CD4-positive, alpha-beta memory T cell (primary cell): Measurements from ENCODE around the gene THNSL1. TPM values are rescaled to one million over a fixed set of nuclear protein-coding genes. Genes with fewer than 3 reads are reported as not detected.
A peak's percentile ranks its signal among the peaks of the same experiment; 100 is the strongest.
"Not testable (repeated sequence)": the region's sequence is repeated elsewhere in the genome, so short reads cannot be mapped to it uniquely, and the experiment has no call there.

ENCODE experiments used
- CTCF ChIA-PET: fragments of 350-600 bp; sonication (Branson Sonifier 250); formaldehyde crosslinking; loops from one replicate; lab custom pipeline; 2021; ENCODE audit warnings: inconsistent platforms; ENCODE audit not compliant: partially characterized antibody; lab: Charles Lee
- POLR2A ChIA-PET: fragments of 350-600 bp; sonication (Branson Sonifier 250); formaldehyde crosslinking; loops from one replicate; lab custom pipeline; 2021; ENCODE audit not compliant: partially characterized antibody; lab: Charles Lee
- DNase-seq, 5 donors: peaks; one replicate each; pipeline versions ENCODE4 v3.0.0 to v3.0.0-alpha.2; 2020 to 2022; ENCODE audit warnings: mixed read lengths in 1 of 5
- H3K27ac ChIP-seq: one replicate; pipeline ENCODE4 v1.7.0; 2013; ENCODE audit warnings: low read depth, low read length
- H3K27me3 ChIP-seq: 2 replicates; pipeline ENCODE4 v1.7.0; 2013; ENCODE audit warnings: mild to moderate bottlenecking, low read length, moderate library complexity; ENCODE audit not compliant: insufficient read depth
- H3K36me3 ChIP-seq: 2 replicates; pipeline ENCODE4 v1.7.0; 2013; ENCODE audit warnings: mild to moderate bottlenecking, low read length, moderate library complexity; ENCODE audit not compliant: insufficient read depth
- H3K4me1 ChIP-seq: 2 replicates; pipeline ENCODE4 v1.7.0; 2013; ENCODE audit warnings: mild to moderate bottlenecking, low read length, moderate library complexity; ENCODE audit not compliant: insufficient read depth
- H3K4me3 ChIP-seq, 2 donors: one replicate each; pipeline ENCODE4 v1.7.0; 2013; ENCODE audit warnings: low read length in 2 of 2, mild to moderate bottlenecking in 1 of 2
- H3K9me3 ChIP-seq, 2 donors: one replicate each; pipeline ENCODE4 v1.7.0; 2013; ENCODE audit warnings: low read length in 2 of 2, control low read depth in 1 of 2; ENCODE audit not compliant: control insufficient read depth in 1 of 2
- H3K27ac Mint-ChIP-seq, 7 donors: one replicate each; pipeline ENCODE4 v1.8.0; 2020 to 2021; ENCODE audit warnings: mixed read lengths in 7 of 7, mild to moderate bottlenecking in 6 of 7, inconsistent platforms in 3 of 7, moderate library complexity in 3 of 7
- H3K27me3 Mint-ChIP-seq, 2 donors: one replicate each; pipeline ENCODE4 v1.8.0; 2020 to 2021; ENCODE audit warnings: mixed read lengths in 2 of 2
- H3K36me3 Mint-ChIP-seq, 2 donors: one replicate each; pipeline ENCODE4 v1.8.0; 2020 to 2021; ENCODE audit warnings: mixed read lengths in 2 of 2, inconsistent platforms in 1 of 2, mild to moderate bottlenecking in 1 of 2
- H3K4me1 Mint-ChIP-seq, 4 donors: one replicate each; pipeline ENCODE4 v1.8.0; 2020 to 2021; ENCODE audit warnings: mixed read lengths in 4 of 4, mild to moderate bottlenecking in 1 of 4
- H3K4me3 Mint-ChIP-seq, 8 donors: one replicate each; pipeline ENCODE4 v1.8.0; 2020 to 2021; ENCODE audit warnings: mixed read lengths in 8 of 8, mild to moderate bottlenecking in 7 of 8, moderate library complexity in 6 of 8, inconsistent platforms in 3 of 8
- H3K9me3 Mint-ChIP-seq, 8 donors: one replicate each; pipeline ENCODE4 v1.8.0; 2020 to 2021; ENCODE audit warnings: mixed read lengths in 8 of 8, mild to moderate bottlenecking in 5 of 8, inconsistent platforms in 3 of 8, moderate library complexity in 1 of 8
- intact Hi-C: fragments of 100-400 bp; cut with micrococcal nuclease; formaldehyde crosslinking; loops from one replicate; pipeline ENCODE4 v1.15.1; 2023
- polyA plus RNA-seq, 2 donors: library from polyadenylated mRNA; unstranded; fragments of 300-500 nt; fragmentation: Illumina TruSeq; gene quantifications; one replicate each; pipeline ENCODE4 v1.2.3, GENCODE V29; 2021
- total RNA-seq, 2 experiments: library from RNA; stranded (reverse); gene quantifications; one replicate each; pipeline ENCODE4 v1.2.3, GENCODE V29; 2021

The THNSL1 gene
- total and polyA plus RNA-seq, 4 experiments from 2014 or later, result 3.2 to 7.5 (median 7.0) TPM

GRCh38 chr10:24998044-24998443 is 18.4 kb upstream of the THNSL1 start:
- ChIA-PET POLR2A (no interaction called here), CTCF (no interaction called here)
- Mint-ChIP-seq H3K27ac (no peak overlapping the region), H3K4me3 (no peak overlapping the region), H3K4me1 (no peaks in the 10 kb centered on the region), H3K36me3 (peaks cover 0 to 2% of the 10 kb centered on the region in 2 donors), H3K27me3 (peaks cover 0 to 7% of the 10 kb centered on the region in 2 donors), H3K9me3 (peaks cover 2 to 16% (median 7%) of the 10 kb centered on the region in 8 donors)
- no peaks in the 10 kb centered on the region for H3K9me3 ChIP-seq
- no peaks in the 10 kb centered on the region for H3K36me3 ChIP-seq
- H3K4me3 ChIP-seq, result no peak overlapping the region
- no peak for DNase-seq
- intact Hi-C loops, result no loop called here
- no peak overlapping the region for H3K27ac ChIP-seq
- H3K27me3 ChIP-seq, result no peaks in the 10 kb centered on the region
- H3K4me1 ChIP-seq, result no peaks in the 10 kb centered on the region

- H3K27ac Mint-ChIP-seq, H3K4me3 Mint-ChIP-seq, H3K36me3 Mint-ChIP-seq, H3K4me1 ChIP-seq, H3K9me3 Mint-ChIP-seq, DNase-seq, H3K27me3 Mint-ChIP-seq, CTCF ChIA-PET, H3K36me3 ChIP-seq, H3K4me3 ChIP-seq, H3K27ac ChIP-seq, POLR2A ChIA-PET, H3K27me3 ChIP-seq, H3K9me3 ChIP-seq: not testable (repeated sequence)
- intact Hi-C loops, result loop anchor here (10.0 kb wide), 1 partner anchor 1433 kb away; no protein-coding TSS in a partner anchor
- peaks cover 4 to 11% (median 7%) of the 10 kb centered on the region in 4 donors for H3K4me1 Mint-ChIP-seq
Observed at GRCh38 chr10:25011591-25011990, 4.8 kb upstream of the THNSL1 start.

DNA sequence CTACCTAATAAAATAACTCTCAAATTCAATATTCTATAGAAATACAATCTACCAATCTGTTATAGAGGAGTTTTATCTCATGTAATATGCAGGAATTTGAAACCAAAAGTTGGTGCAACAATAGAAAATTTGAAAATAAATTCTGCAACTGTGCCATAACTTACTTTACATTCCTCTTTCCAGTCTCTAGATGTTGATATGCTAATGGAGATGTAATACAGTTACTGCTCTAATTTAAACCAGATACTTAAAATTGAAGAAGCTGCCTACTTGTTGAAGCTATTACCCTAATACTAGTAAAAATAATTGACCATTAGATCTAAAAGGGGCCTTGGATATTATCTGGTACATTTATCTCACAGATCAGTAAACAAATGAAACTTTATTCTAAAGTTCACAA is 1.8 kb upstream of the THNSL1 start:
- Histone ChIP-seq H3K27ac (no peak overlapping the region), H3K36me3 (no peaks in the 10 kb centered on the region), H3K9me3 (no peaks in the 10 kb centered on the region), H3K27me3 (no peaks in the 10 kb centered on the region), H3K4me1 (peaks cover 22% of the 10 kb centered on the region), H3K4me3 (no peak overlapping the region)
- Mint-ChIP-seq H3K36me3 (peaks cover 0 to 5% of the 10 kb centered on the region in 2 donors), H3K4me1 (peaks cover 9 to 25% (median 17%) of the 10 kb centered on the region in 4 donors), H3K27me3 (no peaks in the 10 kb centered on the region), H3K27ac (peak overlapping the region in 6 of 7 donors; percentile 20 to 99 (median 98)), H3K4me3 (no peak overlapping the region), H3K9me3 (no peaks in the 10 kb centered on the region)
- DNase-seq, result no peak
- POLR2A ChIA-PET, result no interaction called here
- CTCF ChIA-PET, result no interaction called here
- intact Hi-C loops, result loop anchor here (10.0 kb wide), 1 partner anchor 1430 kb away; no protein-coding TSS in a partner anchor

DNA sequence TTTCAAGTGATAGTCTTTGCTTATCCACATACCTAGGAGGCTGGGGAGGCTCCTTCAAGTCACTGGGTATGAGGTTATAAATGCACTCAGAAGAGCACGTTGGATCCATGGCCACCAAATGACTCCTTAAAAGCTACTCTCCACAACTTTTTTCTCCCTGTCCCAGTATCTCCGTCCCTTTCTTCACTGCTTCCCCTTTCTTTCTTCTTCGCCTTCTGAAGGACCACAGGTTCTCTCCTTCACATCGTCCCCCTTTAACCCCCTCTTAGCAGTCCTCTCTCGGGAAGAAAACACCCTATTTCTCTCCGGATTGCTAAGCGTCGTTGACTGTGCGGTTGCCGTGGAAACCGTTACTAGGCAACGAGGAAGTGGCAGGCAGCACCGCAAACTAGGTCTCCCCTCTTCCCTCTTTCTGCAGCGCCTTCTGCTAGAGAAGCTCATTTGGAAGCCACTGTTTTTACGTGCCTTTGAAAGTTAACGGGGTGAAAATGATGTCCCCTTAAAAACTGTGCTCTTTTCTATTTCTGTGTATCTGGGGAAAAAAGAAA is 510 bp upstream of the THNSL1 start, which contains the start of gene ENKUR:
TSS of gene ENKUR (minus strand) at position 331 of the 548 bp plus-strand sequence. CDS start at position 109, 222 bp downstream.
- ChIA-PET CTCF (interaction anchor here (0.6 to 1.4 kb wide), 6 partner anchors 9 to 1866 kb away, joined by 3 to 5 read pairs (median 4); no protein-coding TSS in a partner anchor), POLR2A (interaction anchor here (0.9 to 1.7 kb wide), 10 partner anchors 25 to 1651 kb away, joined by 3 to 30 read pairs (median 4); partner anchors contain the start of gene ARHGAP21)
- Mint-ChIP-seq H3K36me3 (peaks cover 0 to 5% of the 10 kb centered on the region in 2 donors), H3K9me3 (no peaks in the 10 kb centered on the region), H3K27me3 (no peaks in the 10 kb centered on the region), H3K27ac (peak within 1 kb of the TSS; percentile 96 to 99 (median 98)), H3K4me1 (peaks cover 9 to 25% (median 17%) of the 10 kb centered on the region in 4 donors), H3K4me3 (peak within 1 kb of the TSS; percentile 88 to 97 (median 93))
- no peaks in the 10 kb centered on the region for H3K36me3 ChIP-seq
- H3K27me3 ChIP-seq, result no peaks in the 10 kb centered on the region
- no peaks in the 10 kb centered on the region for H3K9me3 ChIP-seq
- intact Hi-C loops, result loop anchor here (1.0 to 10.0 kb wide), 7 partner anchors 46 to 1577 kb away; partner anchors contain the start of genes OTUD1 and PRTFDC1
- peak within 1 kb of the TSS; percentile 30 to 76 for H3K4me3 ChIP-seq
- DNase-seq, result peak; percentile 94 to 97 (median 96)
- H3K27ac ChIP-seq, result peak within 1 kb of the TSS; percentile 85
- H3K4me1 ChIP-seq, result peaks cover 22% of the 10 kb centered on the region

DNA sequence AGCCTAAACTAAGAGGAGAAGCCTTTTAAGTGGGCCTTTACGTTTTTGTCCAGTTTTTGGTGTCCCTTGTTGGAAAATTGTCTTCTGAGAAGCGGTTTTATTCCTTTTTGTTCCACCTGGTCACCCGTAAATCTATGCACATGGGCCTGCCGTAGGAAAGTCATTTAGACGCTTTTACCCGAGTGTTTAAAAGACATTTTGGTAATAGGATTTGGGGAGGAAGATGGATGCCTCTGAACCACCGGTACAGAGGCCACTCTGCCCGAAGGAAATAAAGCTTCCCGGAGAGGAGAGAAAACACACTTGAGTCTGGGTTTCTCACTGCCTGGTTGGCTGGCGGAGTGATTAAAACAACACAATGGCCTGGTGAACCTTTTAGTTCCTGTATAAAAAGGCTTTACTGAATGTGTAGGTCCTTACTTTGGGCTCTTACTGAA is 760 bp downstream of the THNSL1 start:
- Histone ChIP-seq H3K27ac (peak overlapping the region; percentile 85), H3K4me1 (peaks cover 22% of the 10 kb centered on the region), H3K9me3 (no peaks in the 10 kb centered on the region), H3K27me3 (no peaks in the 10 kb centered on the region), H3K4me3 (peak overlapping the region; percentile 30 to 76), H3K36me3 (no peaks in the 10 kb centered on the region)
- peak overlapping the region; percentile 96 to 99 (median 98) for H3K27ac Mint-ChIP-seq
- H3K9me3 Mint-ChIP-seq, result no peaks in the 10 kb centered on the region
- CTCF ChIA-PET, result interaction anchor here (0.9 to 1.4 kb wide), 3 partner anchors 64 to 400 kb away, joined by 3 to 4 read pairs (median 3); no protein-coding TSS in a partner anchor
- H3K27me3 Mint-ChIP-seq, result no peaks in the 10 kb centered on the region
- peaks cover 9 to 25% (median 17%) of the 10 kb centered on the region in 4 donors for H3K4me1 Mint-ChIP-seq
- POLR2A ChIA-PET, result interaction anchor here (0.9 to 1.7 kb wide), 6 partner anchors 27 to 1652 kb away, joined by 3 to 30 read pairs (median 5); partner anchors contain the start of gene ARHGAP21
- intact Hi-C loops, result loop anchor here (2.0 to 10.0 kb wide), 4 partner anchors 64 to 1578 kb away; partner anchors contain the start of genes OTUD1 and PRTFDC1
- peak overlapping the region; percentile 88 to 97 (median 93) for H3K4me3 Mint-ChIP-seq
- peak in 1 of 5 donors; percentile 35 for DNase-seq
- H3K36me3 Mint-ChIP-seq, result peaks cover 0 to 5% of the 10 kb centered on the region in 2 donors

DNA sequence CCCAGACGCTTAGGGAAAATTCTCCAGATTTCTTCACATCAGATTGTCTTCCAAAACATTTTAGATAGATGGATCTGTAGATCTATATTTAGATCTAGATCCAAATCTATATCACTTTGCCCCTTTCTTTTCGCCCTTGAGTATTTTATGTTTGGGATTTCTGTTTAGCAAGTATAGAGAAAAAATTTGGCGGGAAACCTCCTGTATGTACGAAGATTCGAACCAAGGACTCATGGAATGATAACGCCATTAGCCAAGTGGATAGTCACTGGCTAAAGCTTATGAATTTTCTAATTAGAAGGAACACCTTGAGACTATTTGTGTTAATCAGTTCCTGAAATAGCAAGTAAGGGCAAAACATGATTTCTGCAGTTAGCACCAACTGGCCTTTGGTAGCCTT is 1.2 kb downstream of the THNSL1 start:
- H3K4me1 ChIP-seq, result peaks cover 22% of the 10 kb centered on the region

GRCh38 chr10:25018703-25019102 is 2.3 kb downstream of the THNSL1 start:
- Histone ChIP-seq H3K27me3 (no peaks in the 10 kb centered on the region), H3K36me3 (no peaks in the 10 kb centered on the region), H3K27ac (no peak overlapping the region), H3K4me3 (no peak overlapping the region), H3K4me1 (peaks cover 22% of the 10 kb centered on the region), H3K9me3 (no peaks in the 10 kb centered on the region)
- CTCF ChIA-PET, result interaction anchor here (0.7 to 1.4 kb wide), 2 partner anchors 118 to 376 kb away, joined by 3 read pairs; no protein-coding TSS in a partner anchor
- peaks cover 9 to 25% (median 17%) of the 10 kb centered on the region in 4 donors for H3K4me1 Mint-ChIP-seq
- H3K4me3 Mint-ChIP-seq, result peak overlapping the region in 2 of 8 donors; percentile 12 to 31
- H3K36me3 Mint-ChIP-seq, result peaks cover 6 to 8% of the 10 kb centered on the region in 2 donors
- peak overlapping the region in 6 of 7 donors; percentile 4 to 99 (median 70) for H3K27ac Mint-ChIP-seq
- H3K9me3 Mint-ChIP-seq, result no peaks in the 10 kb centered on the region
- no peak for DNase-seq
- no peaks in the 10 kb centered on the region for H3K27me3 Mint-ChIP-seq
- intact Hi-C loops, result loop anchor here (10.0 kb wide), 1 partner anchor 1426 kb away; no protein-coding TSS in a partner anchor
- POLR2A ChIA-PET, result no interaction called here

More for the DNA sequence above, 1.2 kb downstream of the THNSL1 start:
- ChIA-PET CTCF (no interaction called here), POLR2A (no interaction called here)
- peak overlapping the region in 1 of 2 donors; percentile 76 for H3K4me3 ChIP-seq
- intact Hi-C loops, result loop anchor here (2.0 to 10.0 kb wide), 4 partner anchors 65 to 1579 kb away; partner anchors contain the start of genes OTUD1 and PRTFDC1
- H3K9me3 Mint-ChIP-seq, result no peaks in the 10 kb centered on the region
- no peaks in the 10 kb centered on the region for H3K27me3 Mint-ChIP-seq
- peak in 1 of 5 donors; percentile 4 for DNase-seq
- H3K36me3 Mint-ChIP-seq, result peaks cover 0 to 5% of the 10 kb centered on the region in 2 donors
- H3K27ac Mint-ChIP-seq, result peak overlapping the region; percentile 96 to 99 (median 98)
- no peaks in the 10 kb centered on the region for H3K36me3 ChIP-seq
- no peaks in the 10 kb centered on the region for H3K27me3 ChIP-seq
- peak overlapping the region; percentile 88 to 97 (median 93) for H3K4me3 Mint-ChIP-seq
- peaks cover 9 to 25% (median 17%) of the 10 kb centered on the region in 4 donors for H3K4me1 Mint-ChIP-seq
- no peaks in the 10 kb centered on the region for H3K9me3 ChIP-seq
- peak overlapping the region; percentile 85 for H3K27ac ChIP-seq
